HG03045 (cell line): ENCODE measurements around the gene ZNF205.

ENCODE experiments used
- ATAC-seq: cut with Tn5 transposase; IDR thresholded peaks from one replicate; pipeline ENCODE4 v1.9.1; 2021; ENCODE audit warnings: mild to moderate bottlenecking, moderate library complexity; ENCODE audit not compliant: unreplicated experiment

The ZNF205 gene

DNA sequence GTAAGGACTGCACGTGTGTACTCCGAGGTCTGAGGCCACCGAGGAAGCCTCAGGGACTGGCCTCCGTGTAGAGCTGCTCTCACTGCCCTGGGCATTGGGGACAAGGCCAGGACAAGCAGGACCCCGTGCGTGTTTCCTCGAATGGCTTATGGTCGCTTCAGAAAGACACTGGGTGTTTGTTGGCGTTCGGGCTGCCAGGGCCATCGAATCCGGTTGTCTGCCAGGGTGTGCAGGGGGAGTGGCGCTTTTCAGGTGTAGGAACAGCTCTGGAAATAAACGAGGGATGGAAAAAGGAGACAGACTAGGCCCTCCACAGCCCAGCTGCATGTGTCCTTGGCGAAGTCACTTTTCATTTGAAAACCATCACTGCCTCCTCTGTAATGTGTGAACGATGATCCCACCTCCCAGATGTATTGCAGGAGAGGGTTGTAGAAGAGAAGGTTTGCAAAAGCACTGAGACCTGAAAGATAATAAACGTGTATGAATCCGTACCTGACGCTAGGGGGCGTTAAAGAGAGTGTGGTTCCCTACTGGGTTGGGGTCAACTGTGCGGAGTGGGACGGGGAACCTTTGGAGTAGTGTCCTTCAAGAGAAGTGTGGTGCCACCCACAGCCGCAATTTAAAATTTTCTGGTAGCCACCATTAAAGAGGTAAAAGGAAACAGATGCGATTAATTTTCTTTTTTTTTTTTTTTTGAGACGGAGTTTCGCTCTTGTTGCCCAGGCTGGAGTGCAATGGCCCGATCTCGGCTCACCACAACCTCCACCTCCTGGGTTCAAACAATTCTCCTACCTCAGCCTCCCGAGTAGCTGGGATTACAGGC is 11.2 kb upstream of the ZNF205 start:
- no peak for ATAC-seq

DNA sequence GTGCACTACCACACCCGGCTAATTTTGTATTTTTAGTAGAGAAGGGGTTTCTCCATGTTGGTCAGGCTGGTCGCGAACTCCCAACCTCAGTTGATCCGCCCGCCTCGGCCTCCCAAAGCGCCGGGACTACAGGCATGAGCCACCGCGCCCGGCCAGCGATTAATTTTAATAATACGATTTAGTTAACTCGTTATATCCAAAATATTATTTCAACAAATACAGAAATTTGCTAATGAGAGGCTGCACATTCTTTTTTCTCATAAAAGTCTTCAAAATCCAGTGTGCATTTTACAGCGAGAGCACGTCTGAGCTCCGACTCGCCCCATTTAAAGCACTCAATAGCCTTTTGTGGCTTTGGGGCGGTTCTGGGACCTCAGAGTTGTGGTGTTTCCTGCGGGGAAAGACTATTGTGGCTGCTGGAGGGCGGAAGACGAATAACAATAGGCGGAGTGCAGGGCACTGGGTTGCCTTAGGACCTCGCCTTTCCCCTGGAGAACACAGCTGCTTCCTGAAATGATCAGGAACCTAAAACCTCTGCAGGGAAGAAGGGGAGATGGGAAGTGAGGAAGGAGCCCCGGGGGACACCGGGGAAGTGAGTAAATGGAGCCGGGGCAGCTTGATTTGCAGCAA is 10.4 kb upstream of the ZNF205 start:
- ATAC-seq = no peak

DNA sequence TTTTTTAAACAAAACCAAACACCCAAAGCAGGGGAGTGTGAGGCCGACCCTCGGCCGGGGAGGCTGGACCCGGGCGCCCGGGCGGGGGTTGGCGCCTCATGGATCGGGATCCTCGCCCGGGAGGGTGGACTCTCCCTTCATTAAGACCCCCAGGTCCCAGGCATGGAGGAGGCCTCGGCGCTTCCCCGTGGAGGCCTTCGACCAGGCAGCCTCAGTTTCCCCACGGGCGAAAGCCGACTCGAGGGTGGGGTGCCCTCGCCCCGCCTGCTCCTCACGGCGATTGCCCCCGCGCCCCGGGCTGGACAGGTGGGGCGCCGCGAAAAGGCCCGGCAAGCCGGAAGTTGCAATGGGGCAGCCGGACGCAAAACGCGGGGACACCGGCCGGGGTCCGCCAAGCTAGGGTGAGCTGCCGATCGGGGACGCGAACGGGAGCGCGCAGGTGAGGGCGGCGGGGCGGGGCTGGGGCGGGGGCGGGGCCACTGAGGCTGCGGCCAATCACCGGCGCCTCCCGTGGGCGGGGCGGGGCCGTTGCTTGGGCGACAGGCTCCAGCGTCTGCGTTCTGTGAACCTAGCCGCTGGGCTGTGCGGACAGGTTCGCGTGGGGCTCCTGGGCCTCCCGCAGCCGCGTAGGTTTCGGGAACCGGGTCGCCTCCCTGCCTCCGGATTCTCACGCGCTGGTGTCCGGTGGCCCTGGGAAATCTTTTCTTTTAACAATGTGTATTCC is 6.0 kb upstream of the ZNF205 start:
- peak; percentile 85 for ATAC-seq

DNA sequence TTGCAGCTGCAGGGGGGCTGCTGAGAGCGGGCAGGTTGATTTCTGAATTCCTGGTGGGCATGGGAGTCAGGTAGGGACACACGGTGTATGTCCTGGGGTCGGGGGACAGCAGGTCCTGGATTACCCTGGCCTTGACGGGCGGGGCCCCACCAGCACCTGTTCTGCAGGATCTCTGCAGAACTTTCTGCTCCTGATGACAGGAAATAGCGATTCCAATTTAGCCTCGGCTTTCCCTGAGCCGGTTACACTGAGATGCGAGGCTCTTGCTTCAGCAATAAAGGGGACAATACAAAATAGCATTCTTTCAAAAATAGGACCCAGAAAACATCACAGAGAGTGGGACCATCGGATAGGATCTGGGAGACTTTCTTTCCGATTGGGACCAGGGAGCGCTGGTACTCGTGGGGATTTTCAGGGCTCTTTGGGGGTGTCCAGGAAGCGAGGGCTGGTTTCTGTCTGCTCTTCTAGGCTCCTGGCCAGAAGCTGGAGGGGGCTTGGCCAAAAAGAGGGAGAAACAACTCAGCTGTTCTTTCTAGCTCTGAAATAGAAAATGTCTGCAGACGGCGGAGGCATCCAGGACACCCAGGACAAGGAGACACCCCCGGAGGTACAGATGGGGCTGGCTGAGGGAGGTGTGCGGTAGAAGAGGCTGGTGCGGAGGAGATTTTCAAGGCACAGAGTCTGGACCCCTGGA is 642 bp downstream of the ZNF205 start:
- ATAC-seq = no peak

DNA sequence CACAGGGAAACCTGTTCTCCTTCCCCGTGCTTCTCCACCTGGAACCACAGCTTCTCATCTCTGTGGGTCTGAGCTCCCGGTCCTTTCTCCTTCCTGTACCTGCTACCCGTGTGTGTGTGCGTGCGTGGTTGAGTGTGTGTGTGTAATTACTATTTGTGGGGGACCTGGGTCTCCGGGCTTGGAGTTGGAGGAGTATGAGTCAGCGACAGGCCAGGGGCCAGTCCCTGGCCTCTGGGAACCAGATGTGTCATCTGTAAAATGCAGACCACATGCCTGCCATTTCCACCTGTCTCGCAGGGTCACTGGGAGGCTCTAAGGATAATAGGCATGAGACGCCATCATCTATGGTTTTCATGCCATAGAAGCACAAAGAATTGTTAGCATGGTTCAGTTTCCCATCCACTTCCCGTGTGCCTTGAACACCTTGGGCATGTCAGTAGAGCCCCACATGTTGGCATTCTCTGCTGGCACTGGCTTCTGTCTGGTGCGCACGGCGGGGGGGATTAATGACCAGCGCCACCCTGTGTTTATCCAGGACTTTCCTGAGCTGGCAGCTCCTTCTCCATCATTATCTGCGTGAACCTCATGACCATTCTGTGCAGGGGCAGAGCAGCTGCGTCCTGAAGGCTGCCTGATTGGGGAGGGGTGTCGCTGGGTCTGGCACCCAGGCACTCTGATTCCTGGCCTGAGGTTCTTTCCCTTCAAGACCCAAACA is 1.5 kb downstream of the ZNF205 start:
- no peak for ATAC-seq

DNA sequence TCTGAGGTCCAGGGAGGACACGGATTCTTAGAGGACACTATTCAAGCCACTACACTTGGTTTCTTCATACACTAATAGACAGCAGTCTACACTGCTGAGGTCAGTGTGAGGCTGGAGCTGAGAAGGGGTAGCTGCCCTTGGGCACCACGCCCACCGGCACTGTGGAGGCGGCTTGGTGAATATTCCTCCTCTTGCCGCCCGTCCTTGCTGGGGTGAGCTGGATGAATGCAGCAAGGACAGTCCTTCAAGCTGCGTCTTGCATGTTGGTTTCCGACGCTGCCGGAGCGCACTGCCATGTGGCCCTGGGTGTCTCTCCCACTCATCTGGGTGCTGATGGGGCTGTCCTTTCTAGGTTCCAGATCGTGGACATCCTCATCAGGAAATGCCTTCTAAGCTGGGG is 2.6 kb downstream of the ZNF205 start:
- ATAC-seq = no peak

DNA sequence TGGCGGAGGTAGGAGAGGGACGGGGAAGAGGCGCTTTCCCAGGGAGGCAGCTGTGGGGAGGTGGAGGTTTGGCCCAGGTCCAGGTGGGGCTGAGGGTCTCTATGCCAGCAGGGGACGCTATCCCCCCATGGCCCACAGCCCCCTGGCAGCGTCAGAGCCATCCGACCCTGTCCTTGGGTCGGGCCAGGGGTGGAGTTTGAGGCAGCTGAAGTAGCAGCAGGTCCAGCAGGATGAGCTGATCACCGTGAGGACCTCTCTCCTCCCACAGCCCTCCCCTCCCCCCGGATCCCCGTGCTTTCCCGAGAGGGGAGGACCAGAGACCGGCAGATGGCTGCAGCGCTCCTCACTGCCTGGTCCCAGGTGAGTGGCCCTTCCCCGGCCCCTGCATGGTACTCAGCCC is 3.2 kb downstream of the ZNF205 start:
- ATAC-seq = no peak

DNA sequence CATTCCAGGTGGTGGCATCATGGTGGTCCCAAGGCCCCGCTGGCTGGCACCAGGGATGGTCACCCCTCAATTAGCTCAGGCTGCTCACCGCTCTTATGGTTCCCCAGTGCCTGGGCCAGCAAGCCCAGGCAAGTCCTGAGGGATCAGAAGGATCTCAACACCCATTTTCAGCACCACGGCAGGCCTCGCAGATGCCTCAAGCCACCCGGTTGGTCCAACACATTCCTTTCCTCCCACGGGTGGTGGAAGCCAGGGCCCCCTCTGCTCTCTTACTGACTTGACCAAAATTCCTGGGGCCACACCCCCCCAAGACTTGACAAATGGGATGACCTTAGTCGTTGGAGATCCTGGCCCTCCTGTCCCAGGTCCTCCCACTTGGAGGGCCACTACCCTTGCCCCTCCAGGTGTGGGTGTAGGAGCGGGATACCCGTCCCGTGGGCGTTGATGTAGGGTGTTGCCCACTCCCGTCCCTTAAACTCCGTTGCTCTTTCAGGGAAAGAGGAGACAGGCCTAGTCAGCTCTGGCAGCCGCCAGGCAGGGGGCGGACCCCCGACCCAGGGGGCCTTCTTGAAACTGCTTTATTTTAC is 5.9 kb downstream of the ZNF205 start:
- ATAC-seq = no peak

DNA sequence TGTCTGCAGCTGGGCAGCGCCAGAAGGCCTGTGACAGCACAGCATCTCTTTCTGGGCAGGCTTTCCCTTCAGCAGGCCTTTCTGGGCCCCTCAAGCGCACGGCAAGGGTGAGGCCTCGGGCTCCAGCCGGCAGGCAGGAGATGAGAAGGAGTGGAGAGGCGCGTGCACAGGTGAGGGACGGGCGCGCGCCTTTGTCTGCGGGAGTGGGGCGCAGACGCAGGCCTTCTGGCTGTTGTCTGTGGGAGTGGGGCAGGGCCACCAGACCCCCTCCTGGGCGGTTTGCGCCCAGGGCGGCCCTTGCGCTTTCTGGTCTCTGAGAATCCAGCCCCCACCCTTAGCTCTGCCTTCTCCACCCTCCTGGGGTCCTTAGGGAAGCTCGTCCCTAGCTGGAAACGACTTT is 6.5 kb downstream of the ZNF205 start:
- no peak for ATAC-seq

DNA sequence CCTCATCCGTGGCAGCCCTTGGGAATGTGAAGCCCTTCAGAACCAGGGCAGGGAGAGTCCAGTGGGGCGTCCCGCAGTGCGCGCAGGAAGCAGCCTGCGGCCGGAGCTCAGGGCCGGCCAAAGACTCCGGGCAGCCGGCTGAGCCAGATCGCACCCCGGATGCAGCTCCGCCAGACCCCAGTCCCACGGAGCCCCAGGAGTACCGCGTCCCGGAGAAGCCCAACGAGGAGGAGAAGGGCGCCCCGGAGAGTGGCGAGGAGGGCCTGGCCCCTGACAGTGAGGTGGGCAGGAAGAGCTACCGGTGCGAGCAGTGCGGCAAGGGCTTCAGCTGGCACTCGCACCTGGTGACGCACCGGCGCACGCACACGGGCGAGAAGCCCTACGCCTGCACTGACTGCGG is 6.9 kb downstream of the ZNF205 start:
- no peak for ATAC-seq

DNA sequence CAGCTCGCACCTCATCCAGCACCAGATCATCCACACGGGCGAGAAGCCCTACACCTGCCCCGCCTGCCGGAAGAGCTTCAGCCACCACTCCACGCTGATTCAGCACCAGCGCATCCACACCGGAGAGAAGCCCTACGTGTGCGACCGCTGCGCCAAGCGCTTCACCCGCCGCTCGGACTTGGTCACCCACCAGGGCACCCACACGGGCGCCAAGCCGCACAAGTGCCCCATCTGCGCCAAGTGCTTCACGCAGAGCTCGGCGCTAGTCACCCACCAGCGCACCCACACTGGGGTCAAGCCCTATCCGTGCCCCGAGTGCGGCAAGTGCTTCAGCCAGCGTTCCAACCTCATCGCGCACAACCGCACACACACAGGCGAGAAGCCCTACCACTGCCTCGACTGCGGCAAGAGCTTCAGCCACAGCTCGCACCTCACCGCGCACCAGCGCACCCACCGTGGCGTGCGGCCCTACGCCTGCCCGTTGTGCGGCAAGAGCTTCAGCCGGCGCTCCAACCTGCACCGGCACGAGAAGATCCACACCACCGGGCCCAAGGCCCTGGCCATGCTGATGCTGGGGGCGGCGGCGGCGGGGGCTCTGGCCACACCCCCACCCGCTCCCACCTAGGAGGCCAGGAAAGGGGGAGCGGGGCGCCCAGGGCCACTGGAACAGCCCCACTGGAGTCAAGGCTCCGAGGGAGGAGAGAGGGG is 7.5 kb downstream of the ZNF205 start:
- ATAC-seq = no peak

DNA sequence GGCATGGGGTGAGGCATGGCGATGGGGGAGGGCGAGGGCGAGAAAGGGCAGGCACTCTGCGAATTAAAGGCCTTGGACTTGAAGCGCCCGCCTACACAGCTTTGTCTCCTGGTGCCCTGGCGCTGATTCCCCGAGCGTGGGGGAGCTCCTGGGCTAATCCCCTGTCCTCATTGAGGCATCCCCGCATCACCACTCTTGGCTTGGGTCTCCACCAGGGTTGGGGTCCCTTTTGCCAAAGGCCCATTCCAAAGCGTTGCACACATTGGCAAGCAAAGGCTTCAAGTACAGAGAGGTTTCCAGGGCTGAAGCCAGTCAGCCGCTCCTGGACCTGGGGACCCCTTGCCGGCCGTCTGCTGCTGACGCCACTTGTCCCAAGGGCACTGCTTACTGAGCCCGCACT is 8.0 kb downstream of the ZNF205 start:
- ATAC-seq = no peak

DNA sequence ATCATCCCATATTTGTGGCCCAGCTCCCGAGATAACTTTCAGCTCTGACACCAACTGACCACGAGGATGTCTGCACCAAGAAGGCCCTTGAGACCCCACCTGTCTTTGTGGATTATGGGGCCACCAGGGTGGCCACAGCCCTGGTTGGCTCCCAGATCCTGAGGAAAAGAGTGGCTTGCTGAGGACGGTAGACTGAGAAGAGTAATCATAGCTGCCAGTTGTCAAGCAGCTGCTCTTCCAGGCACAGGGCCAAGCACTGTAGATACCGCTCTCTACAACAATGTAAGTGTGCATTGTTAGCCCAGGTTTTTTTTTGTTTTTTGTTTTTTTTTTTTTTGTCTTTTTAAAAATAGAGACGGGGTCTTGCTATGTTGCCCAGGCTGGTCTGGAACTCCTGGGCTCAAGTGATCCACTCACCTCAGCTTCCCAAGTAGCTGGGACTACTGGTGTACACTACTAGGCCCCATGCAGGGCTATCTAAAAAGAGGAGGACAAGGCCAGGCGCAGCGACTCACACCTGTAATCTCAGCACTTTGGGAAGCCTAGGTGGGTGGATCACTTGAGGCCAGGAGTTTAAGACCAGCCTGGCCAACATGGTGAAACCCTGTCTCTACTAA is 9.6 kb downstream of the ZNF205 start:
- no peak for ATAC-seq

DNA sequence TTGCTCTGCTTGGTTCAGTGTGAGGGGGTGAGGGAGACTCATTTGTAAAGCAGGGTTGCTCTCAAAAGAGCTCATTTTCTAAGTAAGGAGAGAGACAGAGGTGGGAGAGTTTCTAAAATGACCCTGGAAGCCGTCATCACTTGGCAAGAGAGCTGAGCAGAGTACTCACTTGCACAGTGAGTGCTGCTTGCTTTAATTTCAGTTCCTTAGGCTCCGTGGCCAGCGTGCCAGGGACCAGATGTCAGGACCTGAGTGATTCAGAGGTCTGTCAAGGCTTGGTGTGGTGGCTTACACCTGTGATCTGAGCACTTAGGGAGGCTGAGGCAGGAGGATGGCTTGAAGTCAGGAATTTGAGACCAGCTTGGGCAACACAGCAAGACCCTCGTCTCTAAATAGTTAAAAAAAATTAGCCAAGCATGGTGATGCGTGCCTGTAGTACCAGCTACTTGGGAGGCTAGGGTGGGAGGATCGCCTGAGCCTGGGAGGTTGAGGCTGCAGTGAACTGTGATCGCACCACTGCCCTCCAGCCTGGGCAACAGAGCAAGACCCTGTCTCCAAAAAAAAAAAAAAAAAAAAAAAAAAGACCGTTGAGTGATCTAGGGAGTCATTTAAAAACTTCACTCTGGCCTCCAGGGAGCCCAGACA is 10.7 kb downstream of the ZNF205 start:
- no peak for ATAC-seq

DNA sequence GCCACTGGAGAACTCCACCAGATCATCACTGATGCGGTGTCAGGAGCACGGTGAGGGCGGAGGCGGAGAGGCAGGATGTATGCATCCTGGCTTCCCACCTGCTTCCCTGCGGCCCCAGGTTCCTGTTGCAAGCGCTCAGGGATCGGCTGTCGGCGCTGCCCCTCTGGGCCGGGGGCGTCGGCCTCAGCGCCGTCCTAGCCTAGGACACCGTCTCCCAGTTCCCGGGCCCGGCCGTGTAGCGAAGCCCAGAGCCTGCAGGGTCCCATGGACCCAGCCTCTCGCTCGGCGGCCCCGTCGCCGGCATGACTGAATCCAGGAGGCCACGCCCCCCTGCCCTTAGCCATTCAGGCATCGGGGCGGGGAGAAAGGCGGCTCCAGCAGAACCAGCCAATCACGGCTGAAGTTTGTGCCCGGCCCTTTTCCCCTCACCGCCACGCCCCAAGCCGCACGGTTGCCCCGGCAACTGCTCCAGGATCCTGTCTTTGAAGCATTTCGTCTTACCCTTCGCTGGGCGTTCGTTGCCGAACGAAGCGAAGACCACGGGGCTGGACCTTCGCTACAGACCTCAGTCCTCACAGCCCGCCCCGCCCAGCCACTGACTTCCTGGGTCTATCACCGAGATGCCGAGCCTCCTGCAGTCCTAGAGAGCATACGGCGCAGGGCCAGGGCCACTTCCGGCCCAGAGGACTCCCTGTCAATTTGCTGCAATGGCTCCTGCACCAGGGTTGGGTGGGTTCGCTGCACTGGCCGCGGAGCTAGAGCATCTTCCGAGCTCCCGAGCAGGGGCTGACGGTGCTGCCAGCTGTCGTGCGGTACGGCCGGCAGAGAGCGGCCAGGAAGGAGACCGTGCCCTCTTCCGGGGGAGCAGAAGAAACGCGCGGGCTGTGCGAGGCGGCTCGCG is 11.8 kb downstream of the ZNF205 start:
- ATAC-seq = peak; percentile 85

DNA sequence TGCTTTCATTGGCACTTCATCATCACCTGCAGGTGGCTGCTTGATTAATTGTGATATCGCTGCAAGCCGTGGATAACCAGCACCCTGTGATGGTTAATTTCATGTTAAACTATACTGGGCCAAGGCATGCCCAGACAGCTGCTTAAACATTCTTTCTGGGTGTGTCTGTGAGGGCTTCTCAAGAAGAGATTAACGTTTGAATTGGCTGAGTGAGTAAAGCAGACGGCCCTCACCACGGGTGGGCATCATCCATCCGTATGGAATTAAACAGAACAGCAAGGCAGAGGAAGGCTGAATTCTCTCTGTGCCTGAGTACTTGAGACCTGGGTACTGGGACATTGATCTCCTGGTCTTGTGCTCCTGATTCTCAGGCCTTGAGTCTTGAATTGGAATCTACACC is 15.4 kb downstream of the ZNF205 start:
- ATAC-seq = no peak

DNA sequence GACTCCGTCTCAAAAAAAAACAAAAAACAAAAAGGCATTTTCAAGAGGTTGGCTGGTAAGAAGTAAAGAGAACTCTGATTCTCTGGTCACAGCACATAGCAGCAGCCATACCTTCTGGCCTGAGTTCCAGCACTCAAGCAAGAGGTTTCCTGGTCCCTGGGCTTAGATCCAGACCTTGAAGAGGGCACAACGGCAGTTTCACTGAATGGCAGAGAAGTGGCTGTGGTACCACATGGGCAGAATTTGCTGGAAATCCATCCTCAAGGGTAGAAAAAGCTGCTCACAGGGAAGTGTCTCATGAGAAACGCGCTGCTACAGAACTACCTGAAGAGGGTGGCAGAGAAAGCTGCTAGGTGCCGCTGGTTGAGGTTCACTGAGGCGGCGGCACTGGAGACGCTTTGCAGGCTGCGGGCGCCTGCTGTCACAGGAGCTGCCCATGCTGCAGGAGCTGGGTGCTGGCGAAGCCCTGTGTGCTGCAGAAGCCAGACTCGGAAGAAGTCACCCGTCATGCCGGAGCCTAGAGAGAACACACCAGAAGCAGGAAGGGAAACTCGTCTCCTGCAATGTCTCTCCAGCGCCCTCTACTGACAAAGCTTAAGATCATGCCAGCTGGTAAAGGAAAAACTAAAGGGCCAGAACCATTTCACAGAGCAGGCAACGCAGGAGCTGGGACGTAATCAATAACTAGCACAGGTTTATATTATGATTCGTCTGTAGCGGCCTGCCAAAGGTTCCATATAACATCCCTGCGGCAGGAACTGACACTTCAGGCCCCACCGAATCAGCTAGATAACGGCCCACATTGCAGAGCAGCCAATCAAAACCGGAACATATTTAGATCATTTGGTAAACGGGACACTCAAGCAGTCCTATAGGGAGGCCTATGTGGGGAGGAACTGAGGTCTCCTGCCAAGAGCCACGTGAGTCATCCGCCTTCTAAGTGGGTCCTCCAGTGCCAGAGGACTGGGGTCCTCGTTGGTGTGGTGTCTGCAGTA is 17.0 kb downstream of the ZNF205 start:
- ATAC-seq = peak; percentile 46
